Right cardiac atrium (tissue), 5 donors: ENCODE results near the gene GNGT2. TPM values are rescaled to one million over a fixed set of nuclear protein-coding genes. Genes with fewer than 3 reads are reported as not detected.

Experiments used
- ATAC-seq, 2 donors: fragments of 200-7000 bp; cut with Tn5 transposase; one replicate each; pipeline versions ENCODE4 v1.8.0 to v1.9.1; 2020; ENCODE audit warnings: moderate library complexity in 2 of 2, mild to moderate bottlenecking in 1 of 2
- DNase-seq, 3 donors: peaks; one replicate each; pipeline ENCODE4 v3.0.0-alpha.2; 2020
- H3K27ac ChIP-seq: one replicate; pipeline ENCODE4 v1.5.1; 2013; ENCODE audit warnings: mild to moderate bottlenecking, low read length, control low read depth, moderate library complexity
- H3K27me3 ChIP-seq: one replicate; pipeline ENCODE4 v1.6.1; 2013; ENCODE audit not compliant: control insufficient read depth, insufficient read depth
- H3K4me1 ChIP-seq: one replicate; pipeline ENCODE4 v1.6.1; 2013; ENCODE audit warnings: low read length; ENCODE audit not compliant: control insufficient read depth, insufficient read depth
- H3K4me3 ChIP-seq: one replicate; pipeline ENCODE4 v1.5.1; 2013; ENCODE audit warnings: low read length, control low read depth
- H3K9me3 ChIP-seq: one replicate; pipeline ENCODE4 v1.6.1; 2013; ENCODE audit warnings: low read length; ENCODE audit not compliant: control insufficient read depth
- WGBS: extraction: QIAGEN DNeasy Blood & Tissue Kit; methylation state at CpG from one replicate; pipeline ENCODE4 v1.1.7; 2013; 5-methylcytosine and 5-hydroxymethylcytosine counted together
- intact Hi-C, 4 donors: fragments of 100-400 bp; cut with DNase I; formaldehyde crosslinking; loops; one replicate each; pipeline versions ENCODE4 v1.11.0 to v1.14.0; 2022 to 2023
- polyA plus RNA-seq: library from polyadenylated mRNA; stranded (reverse); fragments of 200-250 nt; gene quantifications from one replicate; pipeline ENCODE4 v1.2.3, GENCODE V29; 2013
- total RNA-seq, 4 donors: library from RNA; stranded (reverse); fragmentation: NEBNext Ultra II Directional; extraction: Animal tissue kit (Norgen Biotek cat#: 25700); gene quantifications; one replicate each; pipeline ENCODE4 v1.2.1, GENCODE V29; 2021
- donor health status: healthy with polysubstance abuse.
- donor health status: DM: no; HTN: yes; CAD: no.
- donor health status: DM: no; HTN: no; CAD: no.
- donor health status: DM: no; HTN: yes; CAD: no; lungs with severe emphysema.
- donor health status: DM: yes; HTN: yes; CAD: no.

The GNGT2 gene
- total and polyA plus RNA-seq, 5 donors, result 1.6 to 2.7 (median 1.9) TPM

- no peak for DNase-seq
- Histone ChIP-seq H3K4me3 (no peak overlapping the region), H3K27me3 (peaks cover 4% of the 10 kb centered on the region), H3K9me3 (no peaks in the 10 kb centered on the region), H3K27ac (no peak overlapping the region), H3K4me1 (no peaks in the 10 kb centered on the region)
- 63% methylated on average over 9 of the region's 9 CpGs for WGBS
- intact Hi-C loops, result no loop called here
- ATAC-seq, result no peak
Observed at GRCh38 chr17:49168706-49169105, 41.7 kb downstream of the GNGT2 start.

GRCh38 chr17:49165143-49165542 is 45.2 kb downstream of the GNGT2 start:
- Histone ChIP-seq H3K4me3 (no peak overlapping the region), H3K4me1 (no peaks in the 10 kb centered on the region), H3K27ac (no peak overlapping the region), H3K9me3 (no peaks in the 10 kb centered on the region), H3K27me3 (peaks cover 4% of the 10 kb centered on the region)
- 76% methylated on average over 2 of the region's 2 CpGs for WGBS
- DNase-seq, result no peak
- ATAC-seq, result no peak
- intact Hi-C loops, result no loop called here

GRCh38 chr17:49162866-49163265 is 47.5 kb downstream of the GNGT2 start:
- no peak for DNase-seq
- no peak overlapping the region for H3K27ac ChIP-seq
- ATAC-seq, result no peak
- intact Hi-C loops, result no loop called here
- H3K9me3 ChIP-seq, result no peaks in the 10 kb centered on the region
- H3K4me3 ChIP-seq, result no peak overlapping the region
- H3K4me1 ChIP-seq, result no peaks in the 10 kb centered on the region
- no peaks in the 10 kb centered on the region for H3K27me3 ChIP-seq
- 82% methylated on average over 4 of the region's 4 CpGs for WGBS

GRCh38 chr17:49157784-49158183 is 52.6 kb downstream of the GNGT2 start:
- no peaks in the 10 kb centered on the region for H3K9me3 ChIP-seq
- DNase-seq (no peak), ATAC-seq (no peak)
- H3K27ac ChIP-seq, result no peak overlapping the region
- no peaks in the 10 kb centered on the region for H3K4me1 ChIP-seq
- no peaks in the 10 kb centered on the region for H3K27me3 ChIP-seq
- intact Hi-C loops, result no loop called here
- WGBS, result 33% methylated on average over 8 of the region's 8 CpGs
- no peak overlapping the region for H3K4me3 ChIP-seq

GRCh38 chr17:49156256-49156655 is 54.1 kb downstream of the GNGT2 start:
- no peaks in the 10 kb centered on the region for H3K27me3 ChIP-seq
- intact Hi-C loops, result no loop called here
- DNase-seq, result no peak
- 77% methylated on average over 11 of the region's 11 CpGs for WGBS
- H3K4me3 ChIP-seq, result no peak overlapping the region
- H3K4me1 ChIP-seq, result no peaks in the 10 kb centered on the region
- H3K9me3 ChIP-seq, result no peaks in the 10 kb centered on the region
- ATAC-seq, result no peak
- no peak overlapping the region for H3K27ac ChIP-seq

Other genes starting within 250 kb of the GNGT2 start
- gene GIP, start 242.0 kb downstream of the GNGT2 start, total RNA-seq, result not detected
- not detected for gene GIP, start 242.0 kb downstream of the GNGT2 start, polyA plus RNA-seq
- gene IGF2BP1, start 213.2 kb downstream of the GNGT2 start, total RNA-seq, result not detected
- gene IGF2BP1, start 213.2 kb downstream of the GNGT2 start, polyA plus RNA-seq, result not detected
- gene B4GALNT2, start 77.8 kb downstream of the GNGT2 start, total RNA-seq, result under 1 TPM in 1 of 4 donors, not detected in 3; 0.03 TPM
- not detected for gene B4GALNT2, start 77.8 kb downstream of the GNGT2 start, polyA plus RNA-seq
- gene ABI3, start 133 bp upstream of the GNGT2 start, total RNA-seq, result 10 to 100 TPM in 1 of 4 donors, 1 to 10 TPM in 3; 5.7 to 11.4 (median 8.4) TPM
- gene ABI3, start 133 bp upstream of the GNGT2 start, polyA plus RNA-seq, result 4.6 TPM
- under 1 TPM; 0.39 to 0.99 (median 0.62) TPM for gene PHOSPHO1, start 20.2 kb upstream of the GNGT2 start, total RNA-seq
- 1.1 TPM for gene PHOSPHO1, start 20.2 kb upstream of the GNGT2 start, polyA plus RNA-seq
- 10 to 100 TPM; 23.7 to 30.7 (median 24.4) TPM for gene ZNF652, start 151.7 kb upstream of the GNGT2 start, total RNA-seq
- 15.3 TPM for gene ZNF652, start 151.7 kb upstream of the GNGT2 start, polyA plus RNA-seq
- 100 to 1,000 TPM; 186 to 239 (median 201) TPM for gene PHB1, start 204.3 kb upstream of the GNGT2 start, total RNA-seq
- gene PHB1, start 204.3 kb upstream of the GNGT2 start, polyA plus RNA-seq, result 230 TPM